ENCODE results near the gene RANGAP1. TPM values are rescaled to one million over a fixed set of nuclear protein-coding genes. Genes with fewer than 3 reads are reported as not detected.
A peak's percentile ranks its signal among the peaks of the same experiment; 100 is the strongest.

The RANGAP1 gene
- total RNA-seq = 10 to 100 TPM; 93.6 to 98.3 TPM

GRCh38 chr22:41285820-41286638, at the start of gene RANGAP1:
RANGAP1 (minus strand) TSS chr22:41286187; CDS start chr22:41281044, 5,143 bp downstream.
- peak within 1 kb of the TSS; percentile 96 for H3K27ac Mint-ChIP-seq
- peak; percentile 96 for ATAC-seq (ENCODE audit: low read depth)
- peak; percentile 96 for DNase-seq
- H3K27me3 Mint-ChIP-seq = no peaks in the 10 kb centered on the region
- no peaks in the 10 kb centered on the region for H3K9me3 Mint-ChIP-seq
- peak within 1 kb of the TSS; percentile 95 for H3K4me3 Mint-ChIP-seq
- POLR2A ChIA-PET = interaction anchor here (0.6 to 5.3 kb wide), 23 partner anchors 8 to 547 kb away, joined by 3 to 80 read pairs (median 5); partner anchors contain the start of genes ACO2, EP300, PHF5A and PMM1
- H3K4me1 Mint-ChIP-seq = peaks cover 18% of the 10 kb centered on the region
- peaks cover 12% of the 10 kb centered on the region for H3K36me3 Mint-ChIP-seq

- Mint-ChIP-seq H3K4me3 (no peak overlapping the region), H3K9me3 (no peaks in the 10 kb centered on the region), H3K27ac (no peak overlapping the region), H3K36me3 (peaks cover 8% of the 10 kb centered on the region), H3K27me3 (no peaks in the 10 kb centered on the region), H3K4me1 (peaks cover 9% of the 10 kb centered on the region)
- no peak for ATAC-seq (ENCODE audit: low read depth)
- POLR2A ChIA-PET = interaction anchor here (1.1 kb wide), 1 partner anchor 49 kb away, joined by 3 read pairs; the partner anchor contains the start of gene RANGAP1
- no peak for DNase-seq
Observed at GRCh38 chr22:41334951-41335635, 49.1 kb upstream of the RANGAP1 start.

- ATAC-seq (ENCODE audit: low read depth) (no peak), DNase-seq (no peak)
- H3K27me3 Mint-ChIP-seq = no peaks in the 10 kb centered on the region
- H3K36me3 Mint-ChIP-seq = peaks cover 10% of the 10 kb centered on the region
- no peak overlapping the region for H3K4me3 Mint-ChIP-seq
- H3K27ac Mint-ChIP-seq = no peak overlapping the region
- POLR2A ChIA-PET = no interaction called here
- H3K4me1 Mint-ChIP-seq = peaks cover 9% of the 10 kb centered on the region
- H3K9me3 Mint-ChIP-seq = no peaks in the 10 kb centered on the region
Observed at GRCh38 chr22:41334215-41334614, 48.2 kb upstream of the RANGAP1 start.

- Mint-ChIP-seq H3K27ac (no peak overlapping the region), H3K4me1 (peaks cover 9% of the 10 kb centered on the region), H3K4me3 (no peak overlapping the region), H3K9me3 (no peaks in the 10 kb centered on the region), H3K27me3 (no peaks in the 10 kb centered on the region), H3K36me3 (peaks cover 10% of the 10 kb centered on the region)
- ATAC-seq (ENCODE audit: low read depth) = no peak
- POLR2A ChIA-PET = no interaction called here
- DNase-seq = no peak
Observed at GRCh38 chr22:41333806-41334205, 47.8 kb upstream of the RANGAP1 start.

- no peaks in the 10 kb centered on the region for H3K9me3 Mint-ChIP-seq
- H3K4me1 Mint-ChIP-seq = peaks cover 9% of the 10 kb centered on the region
Observed at GRCh38 chr22:41332217-41332939, 46.4 kb upstream of the RANGAP1 start.

GRCh38 chr22:41330169-41330568, 44.2 kb upstream of the RANGAP1 start:
- H3K36me3 Mint-ChIP-seq = peaks cover 13% of the 10 kb centered on the region
- no peak for ATAC-seq (ENCODE audit: low read depth)

More at GRCh38 chr22:41332217-41332939, 46.4 kb upstream of the RANGAP1 start:
- H3K36me3 Mint-ChIP-seq = peaks cover 11% of the 10 kb centered on the region
- no peak overlapping the region for H3K4me3 Mint-ChIP-seq
- no peak for ATAC-seq (ENCODE audit: low read depth)
- DNase-seq = no peak
- H3K27ac Mint-ChIP-seq = no peak overlapping the region
- H3K27me3 Mint-ChIP-seq = no peaks in the 10 kb centered on the region
- POLR2A ChIA-PET = no interaction called here

GRCh38 chr22:41327124-41327523, 41.1 kb upstream of the RANGAP1 start:
- H3K36me3 Mint-ChIP-seq = peaks cover 8% of the 10 kb centered on the region
- peaks cover 2% of the 10 kb centered on the region for H3K4me1 Mint-ChIP-seq
- DNase-seq (no peak), ATAC-seq (ENCODE audit: low read depth) (no peak)
- H3K27ac Mint-ChIP-seq = no peak overlapping the region
- POLR2A ChIA-PET = no interaction called here
- H3K27me3 Mint-ChIP-seq = no peaks in the 10 kb centered on the region
- no peak overlapping the region for H3K4me3 Mint-ChIP-seq
- H3K9me3 Mint-ChIP-seq = no peaks in the 10 kb centered on the region

More at GRCh38 chr22:41330169-41330568, 44.2 kb upstream of the RANGAP1 start:
- Mint-ChIP-seq H3K27ac (no peak overlapping the region), H3K4me3 (no peak overlapping the region), H3K4me1 (peaks cover 2% of the 10 kb centered on the region), H3K27me3 (no peaks in the 10 kb centered on the region), H3K9me3 (no peaks in the 10 kb centered on the region)
- POLR2A ChIA-PET = no interaction called here
- DNase-seq = no peak

- peaks cover 12% of the 10 kb centered on the region for H3K36me3 Mint-ChIP-seq
- no peak overlapping the region for H3K4me3 Mint-ChIP-seq
- H3K9me3 Mint-ChIP-seq = no peaks in the 10 kb centered on the region
- H3K4me1 Mint-ChIP-seq = peaks cover 2% of the 10 kb centered on the region
- ATAC-seq (ENCODE audit: low read depth) (no peak), DNase-seq (no peak)
- POLR2A ChIA-PET = interaction anchor here (0.6 kb wide), 1 partner anchor 213 kb away, joined by 3 read pairs; no protein-coding TSS in a partner anchor
- H3K27ac Mint-ChIP-seq = no peak overlapping the region
- H3K27me3 Mint-ChIP-seq = no peaks in the 10 kb centered on the region
Observed at GRCh38 chr22:41324821-41325528, 39.0 kb upstream of the RANGAP1 start.

- DNase-seq (no peak), ATAC-seq (ENCODE audit: low read depth) (no peak)
- POLR2A ChIA-PET = no interaction called here
- Mint-ChIP-seq H3K4me3 (no peak overlapping the region), H3K4me1 (peaks cover 3% of the 10 kb centered on the region), H3K9me3 (no peaks in the 10 kb centered on the region), H3K27me3 (no peaks in the 10 kb centered on the region), H3K36me3 (peaks cover 7% of the 10 kb centered on the region), H3K27ac (no peak overlapping the region)
Observed at GRCh38 chr22:41320416-41321240, 34.6 kb upstream of the RANGAP1 start.

- POLR2A ChIA-PET = no interaction called here
- Mint-ChIP-seq H3K36me3 (peaks cover 9% of the 10 kb centered on the region), H3K4me1 (peaks cover 9% of the 10 kb centered on the region), H3K27ac (no peak overlapping the region), H3K4me3 (no peak overlapping the region), H3K27me3 (no peaks in the 10 kb centered on the region), H3K9me3 (no peaks in the 10 kb centered on the region)
- ATAC-seq (ENCODE audit: low read depth) (no peak), DNase-seq (no peak)
Observed at GRCh38 chr22:41315586-41315985, 29.6 kb upstream of the RANGAP1 start.

- H3K4me3 Mint-ChIP-seq = no peak overlapping the region
- H3K27me3 Mint-ChIP-seq = no peaks in the 10 kb centered on the region
- peaks cover 9% of the 10 kb centered on the region for H3K4me1 Mint-ChIP-seq
- peaks cover 8% of the 10 kb centered on the region for H3K36me3 Mint-ChIP-seq
- no peaks in the 10 kb centered on the region for H3K9me3 Mint-ChIP-seq
- H3K27ac Mint-ChIP-seq = no peak overlapping the region
- POLR2A ChIA-PET = no interaction called here
- DNase-seq = no peak
- no peak for ATAC-seq (ENCODE audit: low read depth)
Observed at GRCh38 chr22:41314821-41315220, 28.8 kb upstream of the RANGAP1 start.

GRCh38 chr22:41311487-41311886, 25.5 kb upstream of the RANGAP1 start:
- POLR2A ChIA-PET = interaction anchor here (1.0 to 1.4 kb wide), 3 partner anchors 9 to 70 kb away, joined by 3 to 7 read pairs (median 5); partner anchors contain the start of genes RANGAP1 and TEF
- H3K27me3 Mint-ChIP-seq = no peaks in the 10 kb centered on the region
- peaks cover 9% of the 10 kb centered on the region for H3K36me3 Mint-ChIP-seq
- no peak overlapping the region for H3K27ac Mint-ChIP-seq
- peaks cover 13% of the 10 kb centered on the region for H3K4me1 Mint-ChIP-seq
- ATAC-seq (ENCODE audit: low read depth) (no peak), DNase-seq (no peak)
- no peak overlapping the region for H3K4me3 Mint-ChIP-seq
- no peaks in the 10 kb centered on the region for H3K9me3 Mint-ChIP-seq
